ENCODE measurements around the gene ESR2.

DNA sequence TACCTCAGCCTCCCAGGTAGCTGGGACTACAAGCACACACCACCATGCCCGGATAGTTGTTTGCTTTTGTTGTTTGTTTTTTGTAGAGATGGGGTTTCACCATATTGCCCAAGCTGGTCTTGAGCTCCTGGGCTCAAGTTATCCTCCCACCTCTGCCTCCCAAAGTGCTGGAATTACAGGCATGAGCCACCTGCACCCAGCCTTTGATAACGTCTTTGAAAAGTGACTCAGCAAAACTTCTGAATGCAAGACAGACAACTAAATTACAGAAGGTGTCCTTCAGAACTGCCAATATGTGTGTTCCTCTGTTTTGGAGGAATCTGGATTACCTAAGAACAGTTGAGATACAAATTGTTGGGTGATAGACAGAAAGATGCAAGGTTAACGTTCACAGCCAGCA, 99.8 kb downstream of the ESR2 start:
- TF ChIP-seq CTCF (IDR thresholded peaks at IDR 0.05; ENCODE audit: insufficient read depth, low read length, poor library complexity, severe bottlenecking) (no peak), EZH2phosphoT487 (conservative IDR thresholded peaks at IDR 0.05; ENCODE audit: low read length) (no peak)

Measured in SU-DHL-6 (cell line).